Measurements from ENCODE around the gene SULF2.

The SULF2 gene

DNA sequence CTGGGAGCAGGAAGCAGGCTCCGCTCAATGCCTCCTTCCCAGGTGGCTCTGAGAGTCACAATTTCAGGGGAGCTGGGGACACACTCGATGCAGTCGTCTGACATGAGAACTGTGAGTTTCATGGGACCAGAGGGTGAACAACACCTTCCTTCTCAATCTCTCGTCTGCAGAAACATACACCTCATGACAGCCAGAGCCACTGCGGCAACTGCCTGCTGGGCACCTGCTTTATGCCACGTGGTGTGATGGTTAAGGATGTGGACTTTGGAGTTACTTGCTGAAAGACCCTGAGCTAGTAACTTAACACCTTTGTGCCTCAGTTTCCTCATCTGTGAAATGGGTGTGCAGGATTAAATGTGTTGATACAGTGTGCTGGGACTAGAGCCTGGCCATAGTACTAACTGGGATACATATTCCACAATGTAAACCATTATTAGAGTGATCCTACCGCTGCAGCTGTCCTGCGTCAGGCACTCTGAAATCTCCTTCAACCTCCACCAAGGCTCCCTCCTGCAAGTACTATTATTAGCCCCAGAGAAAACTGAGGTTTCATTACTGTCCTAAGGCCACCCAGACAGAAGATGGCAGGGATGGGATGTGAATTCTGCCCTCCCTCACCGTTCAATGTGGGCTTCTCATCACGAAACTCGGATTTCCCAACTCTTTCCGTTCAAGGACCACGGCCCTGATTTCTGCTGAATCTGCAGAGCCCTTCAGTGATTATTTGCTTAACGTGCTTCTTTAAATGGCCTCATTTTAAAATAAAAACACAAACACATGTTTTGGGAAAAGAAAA lies 24.4 kb downstream of the SULF2 start:
- no peak for DNase-seq

DNA sequence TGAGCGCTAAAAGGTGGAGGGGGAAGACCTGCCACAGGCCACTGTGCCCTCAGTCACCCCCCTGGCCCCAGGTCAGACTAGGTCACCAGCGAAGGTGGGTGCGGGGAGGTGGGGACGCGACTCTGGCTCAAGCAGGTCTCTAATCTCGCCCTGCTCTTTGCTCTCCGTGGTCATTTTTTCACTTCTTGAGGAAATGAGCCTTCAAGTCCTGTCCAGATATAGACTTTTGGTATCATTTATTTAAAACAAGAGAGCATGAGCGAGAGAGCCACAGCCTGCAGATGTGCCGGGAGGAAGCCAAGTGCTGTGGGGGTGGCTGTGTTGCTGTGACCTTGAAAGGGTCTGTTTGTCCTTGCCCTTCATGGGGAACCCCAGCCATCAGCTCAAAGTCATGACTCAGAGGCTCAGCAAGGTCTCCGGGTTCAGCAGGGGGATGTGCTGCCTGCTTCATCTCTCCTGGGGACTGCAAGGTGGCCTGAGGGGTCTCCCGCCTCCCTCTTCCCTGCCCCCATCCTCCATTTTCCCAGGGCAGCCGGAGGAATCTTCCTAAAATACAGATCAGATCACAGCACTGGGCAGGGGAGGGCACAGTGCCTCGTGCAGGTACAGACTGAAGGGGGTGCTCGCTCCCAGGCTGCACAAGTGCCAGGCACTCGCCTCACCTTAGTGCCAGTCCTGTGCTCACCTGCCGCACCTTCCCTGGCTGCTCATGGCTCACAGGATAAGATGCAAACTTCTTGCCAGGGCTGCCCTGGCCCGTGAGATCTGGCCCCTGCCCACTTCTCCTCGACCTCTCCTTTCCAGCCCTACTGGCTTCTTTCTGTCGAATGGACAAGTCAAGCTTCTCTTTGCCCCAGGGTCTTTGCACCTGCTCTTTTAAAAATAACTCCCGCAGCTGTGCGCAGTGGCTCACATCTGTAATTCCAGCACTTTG lies 26.5 kb downstream of the SULF2 start:
- no peak for DNase-seq

DNA sequence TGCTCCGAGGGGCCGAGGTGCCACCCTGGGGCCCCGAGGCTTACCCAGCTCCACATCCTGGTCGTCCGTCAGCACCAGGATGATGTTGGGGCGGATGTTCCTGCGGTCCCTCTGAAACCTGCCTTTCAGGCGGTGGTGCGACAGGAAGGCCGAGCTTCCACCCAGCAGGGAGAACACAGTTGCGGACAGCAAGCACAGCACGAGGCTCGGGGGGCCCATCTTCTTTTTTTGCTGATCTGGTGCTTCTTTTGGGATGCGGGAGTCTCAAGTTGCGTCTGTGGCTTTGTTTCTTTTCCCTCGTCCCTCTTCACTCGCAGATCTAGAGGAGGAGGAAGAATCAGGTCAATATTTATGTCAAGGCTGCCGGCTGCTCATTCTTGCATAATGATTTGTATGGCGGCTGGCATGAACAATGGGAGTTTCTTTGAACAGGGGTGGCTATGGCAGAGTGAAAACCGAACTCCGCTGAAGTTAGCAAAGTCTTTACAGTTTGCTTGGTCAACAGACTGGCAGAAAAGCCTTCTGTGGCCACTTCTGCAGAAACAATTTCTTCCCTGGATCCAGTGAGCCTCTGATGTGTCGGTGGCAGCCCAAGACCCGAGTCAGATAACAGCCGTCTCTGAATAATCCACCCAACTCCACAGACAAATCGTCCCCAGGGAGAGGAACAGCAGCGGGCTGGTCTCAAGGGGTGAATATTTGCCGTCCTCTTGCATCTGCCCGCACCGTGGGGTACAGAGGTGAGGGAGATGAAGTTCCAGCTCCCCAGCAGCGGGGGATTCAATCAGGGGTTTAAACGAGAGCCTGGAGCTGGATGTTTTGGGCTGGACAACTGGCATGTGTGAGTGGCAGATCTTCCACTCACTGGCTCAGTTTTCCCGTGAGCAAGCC lies 27.9 kb downstream of the SULF2 start:
- no peak for DNase-seq

DNA sequence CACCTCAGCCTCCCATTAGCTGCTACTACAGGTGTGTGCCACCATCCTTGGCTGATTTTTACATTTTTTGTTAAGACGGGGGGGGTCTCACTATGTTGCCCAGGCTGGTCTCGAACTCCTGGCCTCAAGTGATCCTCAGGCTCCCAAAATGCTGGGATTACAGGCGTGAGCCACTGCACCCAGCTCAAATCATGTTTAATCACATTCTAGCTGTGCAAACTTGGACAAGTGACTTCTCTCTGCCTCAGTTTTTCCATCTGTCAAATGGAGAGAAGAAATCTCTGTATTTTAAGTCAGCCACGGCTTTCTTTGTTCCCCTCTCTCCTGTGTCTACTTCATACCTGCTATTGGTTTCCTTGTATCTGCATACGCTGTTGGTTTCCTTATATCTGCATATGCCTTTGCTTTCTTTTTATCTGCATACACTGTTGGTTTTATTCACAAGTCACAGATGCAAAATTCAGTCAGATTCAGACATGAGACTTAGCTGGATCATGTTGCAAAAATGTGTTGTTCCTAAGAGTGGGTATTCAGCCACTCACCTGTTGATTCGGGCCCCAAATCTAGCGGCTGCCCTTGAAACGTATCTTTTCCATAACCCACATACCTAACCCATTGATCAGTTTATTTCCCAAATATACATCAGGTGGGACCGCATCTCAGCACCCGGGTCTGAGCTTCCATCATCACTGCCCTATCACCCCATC lies 30.2 kb downstream of the SULF2 start:
- no peak for DNase-seq

DNA sequence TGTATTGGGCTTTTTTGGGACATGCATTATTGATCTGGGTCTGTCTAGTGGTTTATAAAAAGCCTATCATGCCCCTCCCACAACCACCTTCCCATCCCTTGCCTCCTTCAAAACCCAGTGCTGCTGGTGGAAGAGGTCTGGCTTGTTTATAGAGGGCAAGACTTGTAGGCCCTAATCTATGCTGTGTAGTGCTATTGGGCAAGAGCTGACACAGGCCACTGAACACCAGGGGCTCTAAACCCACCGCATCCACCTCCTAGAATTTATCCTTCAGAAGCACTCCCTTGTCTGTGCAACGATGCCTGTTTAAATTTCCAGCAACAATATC lies 30.9 kb downstream of the SULF2 start:
- no peak for DNase-seq

DNA sequence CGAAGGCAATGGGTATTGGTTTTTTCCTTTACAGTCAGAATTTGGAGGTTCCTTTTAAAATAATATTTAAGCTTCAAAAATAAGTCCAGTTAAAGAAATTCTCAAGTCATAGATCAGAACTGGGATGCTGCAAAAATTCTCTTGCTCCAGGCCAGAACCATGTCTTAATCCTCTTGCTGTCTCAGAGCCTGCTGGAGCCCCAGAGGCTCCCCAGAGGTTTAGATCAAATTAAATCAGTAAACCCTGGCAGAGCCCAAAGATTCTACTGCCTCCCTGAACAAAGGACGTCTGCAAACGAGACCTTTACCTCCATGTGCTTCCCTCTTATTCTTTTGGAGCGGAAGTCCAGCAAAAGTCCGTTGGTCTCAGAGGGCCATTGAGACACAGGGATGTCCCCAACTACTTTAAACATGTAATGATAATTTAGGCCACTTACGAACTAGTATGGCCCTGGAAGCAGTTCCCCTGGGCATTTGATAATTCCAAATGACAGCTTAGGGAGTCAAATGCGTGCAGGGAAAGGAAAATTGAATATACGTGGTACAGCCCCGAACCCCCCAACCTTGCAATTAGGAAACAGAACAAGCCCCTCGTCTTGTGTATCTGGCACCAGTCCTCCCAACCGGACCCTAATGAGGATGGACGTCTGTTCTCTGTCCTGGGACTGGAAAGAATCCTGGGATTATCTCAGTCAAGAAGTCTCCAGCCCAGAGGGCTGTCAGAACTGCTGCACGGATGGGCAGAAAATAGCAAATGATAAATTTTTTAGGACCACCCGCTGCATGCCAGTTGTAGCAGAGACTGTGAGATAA lies 31.5 kb downstream of the SULF2 start:
- DNase-seq = no peak

DNA sequence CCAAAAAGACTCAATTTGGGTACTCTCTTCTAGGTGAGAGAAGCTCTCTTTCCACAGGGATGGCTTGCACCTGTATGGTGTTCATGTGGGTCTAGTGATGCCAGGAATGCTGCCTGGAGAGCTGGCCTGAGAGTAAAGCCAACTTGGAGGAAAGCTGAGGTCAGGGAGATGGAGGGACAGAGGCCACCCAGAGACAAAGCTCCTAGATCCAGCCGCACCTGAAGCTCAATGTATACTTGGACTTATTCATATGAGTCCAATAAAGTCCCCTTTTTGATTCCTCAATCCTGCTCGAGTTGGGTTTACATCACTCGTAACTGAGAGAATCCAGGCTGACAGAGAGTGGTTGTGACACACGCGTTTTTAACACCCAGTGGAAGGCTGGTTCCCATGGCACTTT lies 33.8 kb downstream of the SULF2 start:
- DNase-seq = no peak

DNA sequence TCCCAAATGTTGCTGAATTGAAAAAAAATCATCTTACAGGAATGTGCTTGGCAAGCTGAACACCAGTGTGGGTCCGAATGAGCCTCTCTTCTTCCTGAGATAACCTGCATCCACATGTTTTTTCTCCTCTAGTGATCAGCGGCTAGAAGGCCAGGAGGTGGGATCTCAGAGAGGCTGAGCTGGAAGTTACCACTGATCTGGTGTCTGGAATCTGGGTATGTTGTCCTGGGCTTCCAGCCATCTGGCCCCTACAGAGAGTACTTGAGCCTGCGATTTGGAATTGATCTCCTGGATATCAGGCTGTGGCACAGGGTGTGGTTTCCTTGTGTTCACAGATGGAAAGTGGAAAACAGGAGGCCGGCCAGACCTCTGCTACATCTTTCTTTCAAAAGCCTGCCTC lies 35.9 kb downstream of the SULF2 start:
- no peak for DNase-seq

DNA sequence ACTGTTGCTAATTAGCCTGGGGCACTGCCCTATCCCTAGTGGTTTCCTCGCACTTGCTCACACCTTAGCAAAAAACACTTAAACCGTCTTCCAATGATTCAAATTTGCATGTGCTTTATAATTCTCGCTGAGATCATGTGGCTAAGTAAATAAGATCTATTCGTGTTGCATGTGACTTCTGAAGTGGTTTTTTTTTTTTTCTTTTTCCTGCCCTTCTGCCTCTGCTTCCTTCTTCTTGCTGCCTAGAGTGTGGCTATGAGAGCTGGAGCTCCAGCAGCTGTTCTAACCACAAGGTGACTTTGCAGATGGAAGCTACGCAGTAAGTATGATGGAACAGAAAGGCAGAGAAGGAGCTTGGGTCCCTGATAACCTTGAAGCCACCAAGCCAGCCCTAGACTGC lies 36.5 kb downstream of the SULF2 start:
- DNase-seq = no peak

DNA sequence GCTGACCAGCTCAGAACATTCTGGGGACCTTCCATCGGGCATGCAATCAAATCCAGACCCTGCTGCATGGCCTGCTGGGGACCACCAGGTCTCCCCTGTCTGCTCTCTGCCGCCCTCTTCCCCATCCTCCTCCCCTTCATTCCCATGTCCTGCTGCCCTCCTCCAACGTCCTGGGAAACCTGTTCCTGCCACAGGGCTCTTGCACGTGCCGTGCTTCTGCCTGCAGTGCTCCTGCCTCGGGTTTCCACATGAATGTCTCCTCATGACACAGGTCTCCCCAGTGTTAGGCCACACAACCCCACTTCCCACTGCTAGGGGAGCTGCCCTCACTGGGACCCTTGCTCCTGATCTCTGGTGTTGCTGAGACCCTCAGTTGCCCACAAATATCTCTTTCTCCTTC lies 37.2 kb downstream of the SULF2 start:
- no peak for DNase-seq

DNA sequence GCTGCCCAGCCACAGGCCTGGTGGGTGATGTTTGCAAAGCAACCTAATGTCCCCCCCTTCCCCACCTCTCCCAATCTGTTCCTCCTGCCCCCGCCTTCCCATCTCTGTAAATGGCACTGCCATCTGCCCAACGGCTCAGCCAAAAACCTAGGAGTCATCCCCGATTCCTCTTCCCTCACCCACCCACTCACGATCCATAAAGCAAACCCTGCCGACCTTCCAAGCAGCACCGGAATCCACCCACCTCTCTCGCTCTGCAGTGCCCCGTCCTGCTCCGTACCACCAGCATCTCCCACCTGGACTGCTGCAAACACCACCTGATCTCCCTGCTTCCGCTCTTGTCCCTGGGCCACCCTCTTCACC lies 37.6 kb downstream of the SULF2 start:
- DNase-seq = no peak

DNA sequence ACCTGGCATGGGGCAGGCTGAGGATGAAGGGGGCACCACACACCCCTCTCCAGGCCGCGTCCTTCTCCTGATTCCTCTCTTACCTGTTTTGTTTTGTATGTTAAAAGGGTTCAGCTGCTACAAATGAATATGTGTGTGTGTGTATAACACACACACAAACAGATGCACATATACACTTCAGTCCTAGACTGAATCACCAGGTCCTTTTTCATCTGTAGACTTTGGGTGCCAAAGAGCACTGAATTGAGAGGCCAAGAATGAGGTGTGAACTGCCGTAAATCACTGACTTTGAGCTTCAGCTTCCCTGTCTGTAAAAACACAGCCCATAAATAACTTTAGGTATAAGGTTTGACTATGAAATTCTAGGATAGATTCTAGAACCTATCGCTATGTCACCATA lies 40.5 kb downstream of the SULF2 start:
- no peak for DNase-seq

DNA sequence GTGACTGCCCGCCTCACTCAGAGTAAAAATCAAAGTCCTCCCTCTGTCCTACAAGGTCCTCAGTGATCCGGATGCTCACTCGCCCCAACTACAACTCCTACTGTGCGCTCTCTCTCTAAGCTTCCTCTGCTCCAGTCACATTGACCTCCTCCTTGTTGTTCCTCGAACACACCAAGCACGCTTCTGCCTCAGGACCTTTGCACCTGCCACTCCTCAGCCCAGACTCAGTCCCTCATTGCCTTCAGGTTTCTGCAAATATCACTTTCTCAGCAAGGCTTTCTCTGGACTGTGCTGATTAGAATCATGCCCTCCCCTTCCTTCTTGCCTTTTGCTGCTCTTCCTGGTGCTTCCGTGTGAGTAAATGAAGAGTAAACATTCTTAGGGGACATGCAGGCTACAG lies 41.6 kb downstream of the SULF2 start:
- no peak for DNase-seq

DNA sequence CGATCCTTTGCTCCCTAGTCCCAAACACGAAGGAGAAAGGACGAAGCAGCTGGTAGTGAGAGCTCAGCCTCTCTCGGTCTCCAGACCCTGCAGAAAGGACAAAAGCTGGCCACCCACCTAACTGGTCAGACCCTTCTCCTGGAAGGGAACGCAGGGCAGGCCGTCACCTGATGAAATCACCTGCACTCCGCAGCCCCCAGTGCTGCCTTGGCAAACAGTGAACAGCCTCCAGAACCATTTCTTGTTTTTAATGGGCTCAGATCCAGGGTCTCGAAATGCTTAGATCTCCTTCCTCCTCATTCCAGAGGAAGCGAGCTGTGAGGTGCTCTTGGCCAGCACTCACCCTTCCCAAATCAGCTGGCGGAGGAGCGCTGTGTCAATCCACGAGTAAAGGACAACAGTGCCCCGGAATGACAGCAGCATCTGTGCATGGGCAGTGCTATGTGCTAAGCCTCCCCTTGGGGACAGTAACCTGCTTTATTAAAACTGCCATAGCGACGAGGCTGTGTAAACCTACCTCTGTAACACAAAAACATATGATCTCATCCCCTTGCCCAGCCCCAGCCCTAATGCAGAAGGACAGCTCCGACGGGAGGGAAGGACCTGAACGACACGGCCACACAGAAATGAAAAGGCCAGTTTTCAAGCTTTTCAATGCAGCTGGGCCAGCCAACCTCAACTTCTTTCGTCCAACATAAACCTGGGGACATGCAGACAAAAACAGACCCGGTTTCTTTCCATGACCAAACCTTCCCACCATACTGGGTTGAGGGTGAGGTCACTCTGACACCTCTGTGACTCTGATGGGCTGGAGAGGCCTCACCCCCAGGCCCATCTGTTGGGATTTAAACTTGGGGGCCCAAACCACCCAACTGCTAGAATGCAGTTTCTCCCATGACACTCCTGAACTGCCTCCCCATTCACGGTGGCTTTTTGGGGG lies 43.3 kb downstream of the SULF2 start:
- DNase-seq = no peak

DNA sequence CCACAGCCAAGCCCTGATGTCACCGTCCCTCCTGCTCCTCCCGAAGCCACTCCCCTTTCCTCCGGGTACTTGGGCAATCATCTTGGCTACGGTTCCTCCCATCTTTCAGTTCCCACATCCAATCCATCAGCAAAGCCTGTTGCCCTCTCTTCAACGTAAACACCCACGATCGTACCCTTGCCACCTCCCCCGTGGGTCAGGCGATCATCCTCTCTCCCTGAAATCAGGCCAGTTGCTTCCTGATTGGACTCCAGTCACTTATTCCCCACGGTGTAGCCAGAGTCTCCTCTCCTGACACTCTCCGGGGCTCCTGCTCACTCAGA lies 44.5 kb downstream of the SULF2 start:
- DNase-seq = no peak

DNA sequence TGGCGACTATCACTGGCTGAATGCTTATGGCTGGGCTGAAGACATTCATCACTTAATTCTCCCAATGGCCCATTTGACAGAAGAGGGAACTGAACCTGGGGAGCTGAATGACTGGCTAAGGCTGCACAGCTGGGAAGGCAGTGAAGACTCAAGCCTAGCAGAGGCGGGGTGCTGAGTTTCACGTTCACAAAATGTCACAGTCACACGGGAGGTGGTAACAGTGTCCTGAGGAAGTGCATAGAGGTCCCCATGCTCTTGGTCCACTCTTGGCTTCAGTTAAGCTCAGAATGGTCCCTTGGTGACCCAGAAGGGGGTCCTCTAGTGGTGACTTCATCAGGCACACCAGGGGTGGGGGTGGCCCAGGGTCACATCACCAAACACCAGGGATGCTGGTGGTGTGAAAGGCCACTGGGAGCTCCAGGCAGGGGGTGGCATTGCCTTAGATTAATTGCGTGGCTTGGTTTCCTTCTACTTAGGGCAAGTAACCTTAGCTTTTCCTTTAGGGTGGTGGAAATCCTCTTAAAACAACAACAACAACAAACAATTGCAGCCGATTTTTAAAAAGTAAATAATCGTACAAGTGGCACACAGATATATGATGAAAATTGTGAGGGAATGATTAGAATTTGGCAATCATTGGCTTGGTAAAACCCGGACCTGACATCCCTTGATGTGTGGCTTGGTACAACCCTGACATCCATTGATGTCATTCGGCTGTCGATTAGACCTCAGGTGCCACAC lies 45.0 kb downstream of the SULF2 start:
- DNase-seq = no peak

DNA sequence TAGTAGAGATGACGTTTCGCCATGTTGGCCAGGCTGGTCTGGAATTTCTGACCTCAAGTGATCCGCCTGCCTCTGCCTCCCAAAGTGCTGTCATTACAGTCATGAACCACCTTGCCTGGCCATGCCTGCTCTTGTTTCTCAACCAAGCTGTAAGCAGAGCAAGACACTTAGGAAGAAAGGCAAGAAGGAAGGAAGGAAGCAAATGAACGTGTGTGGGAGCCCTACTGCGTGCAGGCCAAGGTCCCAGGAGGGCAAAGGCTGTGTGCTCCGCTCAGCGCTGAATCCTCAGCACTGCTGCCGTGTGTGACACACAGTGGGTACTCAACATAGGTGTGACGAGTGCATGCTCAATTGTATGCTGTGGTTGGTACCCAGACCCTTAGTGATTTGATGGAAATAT lies 47.4 kb downstream of the SULF2 start:
- no peak for DNase-seq

DNA sequence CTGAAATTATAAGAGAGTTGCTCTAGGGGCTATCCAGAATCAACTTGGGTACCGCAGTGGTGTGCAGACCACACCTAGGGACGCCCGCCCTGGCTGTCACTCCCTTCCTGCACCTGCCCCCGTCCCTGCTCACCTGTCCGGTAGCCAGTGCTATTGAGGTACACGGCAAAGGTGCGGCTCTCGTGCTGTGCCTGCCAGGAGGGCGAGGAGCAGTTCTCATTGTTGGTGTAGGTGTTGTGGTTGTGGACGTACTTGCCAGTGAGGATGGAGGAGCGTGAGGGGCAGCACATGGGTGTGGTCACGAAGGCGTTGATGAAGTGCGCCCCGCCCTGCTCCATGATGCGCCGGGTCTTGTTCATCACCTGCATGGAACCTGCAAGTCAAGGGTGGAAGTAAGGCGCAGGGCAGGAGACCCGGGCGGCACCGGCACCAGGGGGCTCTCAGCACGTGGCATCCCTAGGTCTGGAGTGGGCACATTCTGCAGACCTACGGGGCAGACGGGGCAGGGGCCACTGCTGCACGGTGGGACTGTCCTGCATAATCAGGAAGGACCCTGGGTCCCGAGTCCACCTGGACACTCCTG lies 48.6 kb downstream of the SULF2 start:
- no peak for DNase-seq

Data from CD4-positive, alpha-beta T cell treated with Interleukin-17A for 4 hours (primary cell).